ENCODE data around the gene PPM1J.

- TF ChIP-seq SIN3A (IDR thresholded peaks at IDR 0.05; ENCODE audit: borderline replicate concordance, insufficient read depth, low read depth, low read length) (no peak), POLR2AphosphoS5 (IDR thresholded peaks at IDR 0.05; ENCODE audit: low read depth, low read length) (no peak)
Measured at GRCh38 chr1:112711041-112711440, 4.1 kb downstream of the PPM1J start.

Measured in Panc1 (cell line).